ENCODE data around the gene NDUFB11.
"Not testable (repeated sequence)": the region's sequence is repeated elsewhere in the genome, so short reads cannot be mapped to it uniquely, and the experiment has no call there.

NDUFB11 gene

GRCh38 chrX:47146121-47146935 lies 1.8 kb upstream of the NDUFB11 start:
- no peak for DNase-seq (ENCODE audit: low read depth)

- DNase-seq (ENCODE audit: low read depth), result no peak
Observed at GRCh38 chrX:47145395-47146120, 1.1 kb upstream of the NDUFB11 start.

DNA sequence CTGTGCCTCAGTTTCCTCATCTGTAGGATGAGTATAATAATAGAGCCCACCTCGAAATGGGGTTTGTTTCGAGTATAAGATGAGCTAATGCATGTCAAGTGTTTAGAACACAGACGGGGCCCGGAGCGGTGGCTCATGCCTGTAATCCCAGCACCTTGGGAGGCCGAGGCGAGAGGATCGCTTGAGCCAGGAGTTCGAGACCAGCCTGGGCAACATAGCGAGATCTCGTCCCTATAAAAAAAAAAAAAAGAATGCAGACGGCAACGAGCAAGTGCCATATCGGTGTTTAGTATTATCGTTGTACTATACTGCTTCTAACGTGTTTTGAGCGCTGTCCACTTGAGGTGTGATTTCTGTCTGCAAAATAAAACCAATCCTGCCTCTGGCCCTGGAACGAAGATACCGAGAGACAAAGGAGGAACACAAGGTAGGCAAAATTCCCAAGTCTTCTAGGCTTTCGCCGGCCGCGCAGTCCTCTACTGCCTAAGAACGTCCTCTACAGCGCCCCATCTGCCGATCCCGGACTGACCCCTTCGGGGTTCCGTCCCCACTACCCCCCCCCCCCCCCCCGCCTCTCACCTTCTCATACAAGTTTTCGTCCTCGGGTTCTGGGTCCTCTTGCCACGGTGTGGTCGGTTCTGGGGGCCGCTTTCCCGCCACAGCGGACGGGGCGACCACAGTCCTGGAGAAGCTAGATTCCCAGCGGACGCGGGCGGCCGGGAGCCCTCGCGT lies 442 bp downstream of the NDUFB11 start:
- no peak for DNase-seq (ENCODE audit: low read depth)

DNA sequence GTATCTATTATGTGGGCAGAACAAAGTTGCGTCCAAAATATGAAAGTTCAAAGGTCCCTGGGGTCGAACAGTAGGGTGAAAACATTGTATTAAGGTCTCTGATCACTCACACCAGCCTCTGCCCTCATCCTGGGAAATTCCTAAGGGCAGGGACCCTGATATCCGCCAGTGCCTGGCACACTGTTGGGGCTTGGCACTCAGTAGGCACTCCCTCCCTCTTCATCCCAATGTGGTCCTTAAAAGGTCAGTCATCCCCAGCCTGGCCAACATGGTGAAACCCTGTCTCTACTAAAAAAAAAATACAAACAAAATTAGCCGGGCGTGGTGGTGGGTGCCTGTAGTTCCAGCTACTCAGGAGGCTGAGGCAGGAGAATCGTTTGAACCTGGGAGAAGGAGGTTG lies 6.3 kb downstream of the NDUFB11 start:
- DNase-seq (ENCODE audit: low read depth), result no peak

- DNase-seq (ENCODE audit: low read depth), result not testable (repeated sequence)
Observed at GRCh38 chrX:47135650-47136049, 8.9 kb downstream of the NDUFB11 start.

GRCh38 chrX:47133493-47133892 lies 11.0 kb downstream of the NDUFB11 start:
- no peak for DNase-seq (ENCODE audit: low read depth)

DNA sequence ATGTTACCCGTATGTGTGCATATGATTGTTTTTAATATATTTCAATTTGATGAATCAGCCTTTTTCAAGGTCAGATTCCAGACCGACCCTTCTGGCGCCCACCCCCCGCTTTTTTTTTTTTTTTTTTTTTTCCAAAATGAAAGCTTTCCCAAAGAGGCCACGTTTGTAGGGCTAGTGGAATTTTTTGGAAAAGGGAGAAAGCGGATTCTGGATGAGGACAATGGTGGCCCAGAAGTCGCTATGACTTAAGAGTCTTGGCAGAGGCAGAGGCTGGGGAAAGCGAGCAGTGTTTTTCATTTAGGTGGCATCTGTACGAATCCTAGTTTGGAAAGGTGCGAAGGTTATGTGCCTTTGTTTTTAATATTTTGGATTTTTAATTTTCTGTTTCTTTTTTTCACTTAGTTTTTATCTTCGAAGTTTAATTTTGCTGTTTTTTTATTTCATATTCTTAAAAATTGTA lies 14.6 kb downstream of the NDUFB11 start:
- no peak for DNase-seq (ENCODE audit: low read depth)

GRCh38 chrX:47129157-47129898 lies 15.2 kb downstream of the NDUFB11 start:
- peak; percentile 71 for DNase-seq (ENCODE audit: low read depth)

GRCh38 chrX:47124466-47124865 lies 20.0 kb downstream of the NDUFB11 start:
- DNase-seq (ENCODE audit: low read depth), result not testable (repeated sequence)

DNA sequence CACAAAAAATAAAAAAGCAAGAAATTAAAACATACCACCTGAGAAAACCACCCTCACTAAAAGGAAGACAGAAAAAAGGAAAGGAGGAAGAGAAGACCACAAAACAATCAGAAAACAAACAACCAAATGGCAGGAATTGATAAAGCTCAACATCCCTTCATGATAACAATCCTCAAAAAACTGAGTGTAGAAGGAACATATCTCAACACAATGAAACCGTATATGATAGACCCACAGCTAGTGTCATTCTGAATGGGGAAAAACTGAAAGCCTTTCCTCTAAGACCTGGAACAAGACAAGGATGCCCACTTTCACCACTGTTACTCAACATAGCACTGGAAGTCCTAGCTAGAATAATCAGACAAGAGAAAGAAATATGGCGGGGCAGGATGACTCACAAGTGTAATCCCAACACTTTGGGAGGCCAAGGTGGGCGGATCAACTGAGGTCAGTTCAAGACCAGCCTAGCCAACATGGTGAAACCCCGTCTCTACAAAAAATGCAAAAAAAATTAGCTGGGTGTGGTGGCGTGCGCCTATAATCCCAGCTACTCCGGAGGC lies 27.9 kb downstream of the NDUFB11 start:
- DNase-seq (ENCODE audit: low read depth), result not testable (repeated sequence)

- no peak for DNase-seq (ENCODE audit: low read depth)
Observed at GRCh38 chrX:47112316-47112954, 32.1 kb downstream of the NDUFB11 start.

DNA sequence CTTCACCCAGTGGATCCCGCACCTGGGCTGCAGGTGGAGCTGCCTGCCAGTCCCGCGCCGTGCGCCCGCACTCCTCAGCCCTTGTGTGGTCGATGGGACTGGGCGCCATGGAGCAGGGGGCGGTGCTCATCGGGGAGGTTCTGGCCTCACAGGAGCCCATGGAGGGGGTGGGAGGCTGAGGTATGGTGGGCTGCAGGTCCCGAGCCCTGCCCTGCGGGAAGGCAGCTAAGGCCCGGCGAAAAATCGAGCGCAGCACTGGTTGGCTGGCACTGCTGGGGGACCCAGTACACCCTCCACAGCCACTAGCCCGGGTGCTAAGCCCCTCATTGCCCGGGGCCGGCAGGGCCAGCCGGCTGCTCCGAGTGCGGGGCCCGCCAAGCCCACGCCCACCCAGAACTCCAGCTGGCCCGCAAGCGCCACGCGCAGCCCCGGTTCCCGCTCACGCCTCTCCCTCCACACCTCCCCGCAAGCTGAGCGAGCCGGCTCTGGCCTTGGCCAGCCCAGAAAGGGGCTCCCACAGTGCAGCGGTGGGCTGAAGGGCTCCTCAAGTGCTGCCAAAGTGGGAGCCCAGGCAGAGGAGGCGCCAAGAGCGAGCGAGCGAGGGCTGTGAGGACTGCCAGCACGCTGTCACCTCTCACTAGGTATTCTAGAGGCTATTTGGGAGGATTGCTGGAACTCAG lies 33.4 kb downstream of the NDUFB11 start:
- DNase-seq (ENCODE audit: low read depth), result not testable (repeated sequence)

DNA sequence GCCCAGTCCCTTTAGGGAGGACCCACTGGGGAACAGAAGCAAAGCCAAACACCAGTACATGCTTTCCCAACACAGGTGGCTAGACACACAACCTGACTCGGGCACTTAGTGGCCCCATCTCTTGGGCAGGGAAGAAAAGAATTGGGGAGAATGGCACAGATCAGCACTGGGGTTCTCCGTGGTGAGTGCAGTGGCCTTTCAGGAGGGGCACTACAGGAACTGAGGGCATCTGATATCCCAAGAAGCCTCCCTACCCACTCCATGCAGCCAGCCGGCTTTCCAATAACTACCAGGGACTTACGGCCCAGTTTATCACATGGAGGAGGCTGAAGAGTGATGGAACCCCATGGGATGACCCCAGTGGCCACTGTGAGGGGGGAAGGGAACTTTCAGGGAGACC lies 43.3 kb downstream of the NDUFB11 start:
- no peak for DNase-seq (ENCODE audit: low read depth)

DNA sequence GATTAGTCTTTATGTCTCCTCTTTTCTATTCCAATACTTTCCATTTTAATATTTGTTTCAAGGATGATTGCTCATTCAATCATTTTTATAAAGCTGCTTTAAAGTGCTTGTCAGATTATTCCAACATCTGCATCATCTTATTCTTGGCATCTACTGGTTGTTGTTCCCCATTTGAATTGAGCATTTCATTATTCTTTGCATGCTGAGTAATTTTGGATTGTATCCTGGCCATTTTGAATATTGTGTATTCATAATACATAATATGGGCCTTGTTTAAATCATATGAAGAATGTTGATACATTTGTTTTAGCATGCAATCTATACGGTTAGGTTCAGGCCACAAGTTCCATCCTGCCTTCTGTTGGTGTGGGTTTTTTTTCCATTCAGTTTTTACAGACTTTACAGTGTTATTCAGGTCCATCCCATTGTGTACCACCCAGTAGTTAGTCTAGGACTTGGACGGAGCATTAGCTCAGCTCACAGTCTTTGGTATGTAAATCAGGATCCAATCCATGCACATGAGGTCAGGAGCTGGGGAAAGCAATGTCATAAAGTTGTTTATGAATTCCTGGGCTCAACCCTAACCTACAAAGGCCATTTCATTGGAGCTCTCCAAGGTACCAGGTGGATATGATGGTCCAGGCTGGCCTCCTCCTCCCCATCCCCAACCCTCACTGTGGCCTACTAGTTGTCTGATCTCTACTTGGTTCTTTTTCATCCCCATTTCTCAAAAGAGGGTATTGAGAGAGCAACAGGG lies 46.0 kb downstream of the NDUFB11 start:
- DNase-seq (ENCODE audit: low read depth), result no peak

DNA sequence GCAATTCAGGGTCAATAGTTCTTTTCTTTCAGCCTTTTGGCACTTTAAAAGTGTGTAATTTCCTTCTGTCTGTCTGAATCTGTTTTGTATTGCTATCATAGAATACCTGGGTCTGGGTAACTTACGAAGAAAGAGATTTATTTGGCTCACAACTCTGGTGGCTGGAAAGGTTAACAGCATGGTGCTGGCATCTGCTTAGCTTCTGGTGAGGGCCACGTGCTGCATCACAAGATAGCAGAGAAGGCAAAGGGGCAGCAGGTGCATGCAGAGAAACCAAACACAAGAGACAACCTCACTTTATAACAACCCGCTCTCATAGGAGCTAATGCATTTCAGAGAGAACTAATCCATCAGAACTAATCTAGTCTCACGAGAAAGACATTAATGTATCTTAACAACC lies 47.5 kb downstream of the NDUFB11 start:
- DNase-seq (ENCODE audit: low read depth), result no peak

- no peak for DNase-seq (ENCODE audit: low read depth)
Observed at GRCh38 chrX:47093860-47094259, 50.6 kb downstream of the NDUFB11 start.

- no peak for DNase-seq (ENCODE audit: low read depth)
Observed at GRCh38 chrX:47093248-47093647, 51.3 kb downstream of the NDUFB11 start.

Data from activated T-cell treated with anti-CD3 and anti-CD28 coated beads for 1 hour (primary cell).